GM12878 (cell line): Measurements from ENCODE around the gene NEK7. TPM values are rescaled to one million over a fixed set of nuclear protein-coding genes. Genes with fewer than 3 reads are reported as not detected.

Experiments used
- ATAC-seq: fragments of 200-7000 bp; cut with Tn5 transposase; 3 replicates; pipeline ENCODE4 v1.9.1; 2020; ENCODE audit warnings: mild to moderate bottlenecking, moderate library complexity
- BruUV-seq: library from RNA; stranded (reverse); fragments of 400-500 nt; replicated peaks from 2 replicates; lab custom pipeline; 2021; lab: Mats Ljungman, UMichigan
- CTCF ChIA-PET: fragments of 300-600 bp; sonication (Branson Sonifier 250); formaldehyde crosslinking; extraction: SDS; loops from one replicate; lab custom pipeline; 2021; ENCODE audit warnings: inconsistent platforms; lab: Yijun Ruan, JAX
- POLR2A ChIA-PET: fragments of 350-600 bp; formaldehyde crosslinking; extraction: SDS; loops from one replicate; lab custom pipeline; 2021; ENCODE audit warnings: inconsistent platforms; lab: Charles Lee
- RAD21 ChIA-PET: fragments of 300-600 bp; sonication (Branson Sonifier 250); formaldehyde crosslinking; loops from one replicate; lab custom pipeline; 2023; ENCODE audit warnings: antibody characterized with exemption; ENCODE audit not compliant: unreplicated experiment; lab: Charles Lee
- SMC1A ChIA-PET: fragments of 300-600 bp; sonication (Branson Sonifier 250); formaldehyde crosslinking; loops from one replicate; lab custom pipeline; 2023; ENCODE audit not compliant: unreplicated experiment, uncharacterized antibody; lab: Charles Lee
- DNase-seq: peaks from one replicate; pipeline ENCODE4 v3.0.0-alpha.2; 2011; ENCODE audit warnings: low read depth, low spot score
- FAIRE-seq: peaks from 3 replicates; lab custom pipeline; 2011; peaks lifted over from hg19 to GRCh38; lab: Jason Lieb, UNC
- H2AFZ ChIP-seq: 2 replicates; pipeline ENCODE4 v1.6.0; 2011; ENCODE audit warnings: low read depth, low read length, control low read depth; ENCODE audit not compliant: control insufficient read depth
- H3K27ac ChIP-seq: 2 replicates; pipeline ENCODE4 v1.5.1; 2011; ENCODE audit warnings: control low read depth; ENCODE audit not compliant: control insufficient read depth, insufficient read depth
- H3K27me3 ChIP-seq, 2 experiments: replicated peaks in 1 of 2; 2 replicates each; pipeline versions ENCODE4 v1.6.0 to v1.6.1; 2011; ENCODE audit warnings: low read length in 1 of 2; ENCODE audit not compliant: control insufficient read depth in 2 of 2, insufficient read depth in 2 of 2
- H3K36me3 ChIP-seq, 2 experiments: 2 replicates each; pipeline ENCODE4 v1.5.1; 2011; ENCODE audit warnings: low read length in 1 of 2; ENCODE audit not compliant: control insufficient read depth in 2 of 2, insufficient read depth in 2 of 2
- H3K4me1 ChIP-seq: 2 replicates; pipeline ENCODE4 v1.6.1; 2011; ENCODE audit warnings: mild to moderate bottlenecking, low read length, moderate library complexity, mixed read lengths; ENCODE audit not compliant: control insufficient read depth, insufficient read depth
- H3K4me2 ChIP-seq: 2 replicates; pipeline ENCODE4 v1.6.0; 2011; ENCODE audit warnings: control low read depth; ENCODE audit not compliant: control insufficient read depth, insufficient read depth
- H3K4me3 ChIP-seq: fragments of 200-600 bp; sonication (generic); 2 replicates; pipeline ENCODE4 v1.5.1; 2016
- H3K79me2 ChIP-seq: 2 replicates; pipeline ENCODE4 v1.6.0; 2011; ENCODE audit warnings: low read length; ENCODE audit not compliant: control insufficient read depth, insufficient read depth
- H3K9ac ChIP-seq: 2 replicates; pipeline ENCODE4 v1.8.0; 2011; ENCODE audit warnings: low read length, control low read depth, mixed read lengths; ENCODE audit not compliant: control insufficient read depth, insufficient read depth
- H3K9me3 ChIP-seq: replicated peaks from 3 replicates; pipeline ENCODE4 v1.5.1; 2011; ENCODE audit warnings: mild to moderate bottlenecking, low read length; ENCODE audit not compliant: control insufficient read depth, insufficient read depth
- H4K20me1 ChIP-seq: 2 replicates; pipeline ENCODE4 v1.6.0; 2011; ENCODE audit not compliant: control insufficient read depth, insufficient read depth
- EZH2 ChIP-seq: IDR thresholded peaks from 2 replicates; pipeline ENCODE4 v1.6.1; 2012; ENCODE audit warnings: low read depth, mild to moderate bottlenecking, control low read depth, inconsistent platforms, low read length, borderline replicate concordance; ENCODE audit not compliant: control insufficient read depth
- JUNB ChIP-seq: IDR thresholded peaks from 2 replicates; pipeline ENCODE4 v1.6.1; 2016; ENCODE audit warnings: antibody characterized with exemption, mild to moderate bottlenecking
- MTA2 ChIP-seq: fragments of 450-650 bp; IDR thresholded peaks from 2 replicates; pipeline ENCODE4 v1.6.1; 2016; ENCODE audit warnings: low read depth, mild to moderate bottlenecking, moderate library complexity
- RAD21 ChIP-seq: IDR thresholded peaks from 2 replicates; pipeline ENCODE4 v1.6.1; 2011; ENCODE audit warnings: mild to moderate bottlenecking, low read depth, low read length, moderate library complexity; ENCODE audit not compliant: insufficient read depth
- RAD51 ChIP-seq: fragments of 450-650 bp; IDR thresholded peaks from 2 replicates; pipeline ENCODE4 v1.6.1; 2016; ENCODE audit warnings: moderate library complexity, mild to moderate bottlenecking, inconsistent platforms
- RBBP5 ChIP-seq: fragments of 200-600 bp; sonication (generic); conservative IDR thresholded peaks from 2 replicates; pipeline ENCODE4 v1.6.1; 2016
- RELA ChIP-seq: fragments of 450-650 bp; IDR thresholded peaks from 2 replicates; pipeline ENCODE4 v1.8.0; 2014; ENCODE audit warnings: borderline replicate concordance; ENCODE audit not compliant: partially characterized antibody
- RUNX3 ChIP-seq: IDR thresholded peaks from 2 replicates; pipeline ENCODE4 v1.6.1; 2012; ENCODE audit warnings: low read length, inconsistent platforms
- ZNF24 ChIP-seq: fragments of 450-650 bp; IDR thresholded peaks from 2 replicates; pipeline ENCODE4 v1.6.1; 2017; ENCODE audit warnings: antibody characterized with exemption, mild to moderate bottlenecking
- ZZZ3 ChIP-seq: IDR thresholded peaks from 2 replicates; pipeline ENCODE4 v1.6.1; 2011; ENCODE audit warnings: low read depth; ENCODE audit not compliant: control insufficient read depth, insufficient read length
- WGBS: methylation state at CpG from one replicate; pipeline ENCODE4 v1.1.6; 2016; ENCODE audit warnings: low lambda C conversion rate; ENCODE audit not compliant: insufficient replicate concordance, insufficient coverage; ENCODE audit errors: missing lambda C conversion rate; 5-methylcytosine and 5-hydroxymethylcytosine counted together
- in situ Hi-C: fragments of 300-500 bp; cut with MboI; formaldehyde crosslinking; loops from 9 replicates; pipeline ENCODE4 v1.14.3; 2018; ENCODE audit warnings: mixed read lengths
- intact Hi-C: fragments of 100-400 bp; cut with micrococcal nuclease; formaldehyde crosslinking; loops from one replicate; pipeline ENCODE4 v1.14.2; 2022; ENCODE audit not compliant: unreplicated experiment
- polyA plus RNA-seq, 11 experiments: library from polyadenylated mRNA; depleted of rRNA in 4 of 11; unstranded in 6 of 11; stranded (reverse) in 5 of 11; fragments of >200 nt; fragmentation: Nextera tagmentation in 4 of 11; fragmentation: Illumina TruSeq in 1 of 11; extraction: Ambion mirVana in 4 of 11; extraction: Trizol in 1 of 11; gene quantifications; 1 replicate in 1 of 11; 2 replicates in 10 of 11; pipeline versions ENCODE4 v1.2.1 to v1.2.3, GENCODE V29; 2011 to 2016; ENCODE audit warnings: inconsistent platforms in 2 of 11, missing spikeins in 2 of 11, low read depth in 1 of 11
- total RNA-seq, 4 experiments: library from RNA; depleted of rRNA in 3 of 4; stranded (reverse); fragments of >200 nt in 3 of 4; fragmentation: Illumina TruSeq in 1 of 4; extraction: Trizol in 1 of 4; gene quantifications; 2 replicates each; pipeline versions ENCODE4 v1.2.1 to v1.2.3, GENCODE V29; 2013 to 2021
- TF ChIP-seq, protein P1 (sequence below): IDR thresholded peaks from 2 replicates; pipeline ENCODE4 v1.6.1; 2011; ENCODE audit warnings: low read depth, mild to moderate bottlenecking, low read length, moderate library complexity, borderline replicate concordance; ENCODE audit errors: extremely low read depth
- TF ChIP-seq, protein P2 (sequence below): fragments of 450-650 bp; IDR thresholded peaks from 2 replicates; pipeline ENCODE4 v1.6.1; 2017; ENCODE audit warnings: low read depth, mild to moderate bottlenecking, moderate library complexity
- TF ChIP-seq, protein P3 (sequence below): IDR thresholded peaks from 2 replicates; pipeline ENCODE4 v1.6.1; 2012; ENCODE audit warnings: low read depth, low read length, improper control_type of control experiment
- TF ChIP-seq, protein P4 (sequence below): fragments of 450-650 bp; formaldehyde crosslinking; IDR thresholded peaks from 2 replicates; pipeline ENCODE4 v1.4.0; 2022; ENCODE audit warnings: mild to moderate bottlenecking, moderate library complexity
- TF ChIP-seq, protein P5 (sequence below): fragments of 150-350 bp; IDR thresholded peaks from 2 replicates; pipeline ENCODE4 v1.6.1; 2016; ENCODE audit warnings: low read depth, low read length

Gene NEK7
- total and polyA plus RNA-seq, 10 of the 15 experiments (the other 5 are each of a cell fraction or from before 2014, with no cell fraction given), result 9.4 to 77.7 (median 24.0) TPM

DNA sequence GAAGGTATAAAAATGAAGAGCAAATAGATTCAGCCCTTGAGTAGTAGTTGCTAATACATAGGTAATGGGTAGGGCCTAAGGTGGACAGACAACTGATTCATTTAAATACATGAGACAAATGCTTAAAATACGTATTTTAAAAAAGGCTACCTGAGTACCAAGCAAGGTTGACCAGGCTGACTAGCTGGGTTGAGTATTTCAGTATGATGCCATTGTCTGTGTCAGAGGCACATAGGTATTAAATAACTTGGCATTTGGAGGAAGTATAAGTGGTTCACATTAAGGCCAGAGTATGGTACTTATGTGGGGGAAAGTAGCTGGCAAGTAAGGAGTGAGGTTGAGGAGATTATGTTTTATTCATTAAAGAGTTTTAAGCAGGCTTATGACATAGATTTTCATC, 19.4 kb downstream of the NEK7 start:
- Histone ChIP-seq H2AFZ (no peak overlapping the region), H4K20me1 (no peaks in the 10 kb centered on the region), H3K27me3 (no peaks in the 10 kb centered on the region), H3K79me2 (peaks cover 70% of the 10 kb centered on the region), H3K4me2 (peak overlapping the region; percentile 23; the same call in 1 of the 2 replicates), H3K9me3 (no peaks in the 10 kb centered on the region), H3K4me3 (no peak overlapping the region), H3K27ac (peak overlapping the region; percentile 45), H3K36me3 (no peaks in the 10 kb centered on the region), H3K9ac (no peak overlapping the region), H3K4me1 (peaks cover 26% of the 10 kb centered on the region)
- TF ChIP-seq JUNB (no peak), RUNX3 (no peak), RAD21 (no peak), MTA2 (no peak), RAD51 (no peak), RBBP5 (no peak), ZZZ3 (no peak), ZNF24 (no peak), RELA (no peak), EZH2 (no peak)
- TF ChIP-seq, protein P1, sequence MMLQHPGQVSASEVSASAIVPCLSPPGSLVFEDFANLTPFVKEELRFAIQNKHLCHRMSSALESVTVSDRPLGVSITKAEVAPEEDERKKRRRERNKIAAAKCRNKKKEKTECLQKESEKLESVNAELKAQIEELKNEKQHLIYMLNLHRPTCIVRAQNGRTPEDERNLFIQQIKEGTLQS, result no peak
- TF ChIP-seq, protein P2, sequence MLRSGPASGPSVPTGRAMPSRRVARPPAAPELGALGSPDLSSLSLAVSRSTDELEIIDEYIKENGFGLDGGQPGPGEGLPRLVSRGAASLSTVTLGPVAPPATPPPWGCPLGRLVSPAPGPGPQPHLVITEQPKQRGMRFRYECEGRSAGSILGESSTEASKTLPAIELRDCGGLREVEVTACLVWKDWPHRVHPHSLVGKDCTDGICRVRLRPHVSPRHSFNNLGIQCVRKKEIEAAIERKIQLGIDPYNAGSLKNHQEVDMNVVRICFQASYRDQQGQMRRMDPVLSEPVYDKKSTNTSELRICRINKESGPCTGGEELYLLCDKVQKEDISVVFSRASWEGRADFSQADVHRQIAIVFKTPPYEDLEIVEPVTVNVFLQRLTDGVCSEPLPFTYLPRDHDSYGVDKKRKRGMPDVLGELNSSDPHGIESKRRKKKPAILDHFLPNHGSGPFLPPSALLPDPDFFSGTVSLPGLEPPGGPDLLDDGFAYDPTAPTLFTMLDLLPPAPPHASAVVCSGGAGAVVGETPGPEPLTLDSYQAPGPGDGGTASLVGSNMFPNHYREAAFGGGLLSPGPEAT, result no peak
- TF ChIP-seq, protein P3, sequence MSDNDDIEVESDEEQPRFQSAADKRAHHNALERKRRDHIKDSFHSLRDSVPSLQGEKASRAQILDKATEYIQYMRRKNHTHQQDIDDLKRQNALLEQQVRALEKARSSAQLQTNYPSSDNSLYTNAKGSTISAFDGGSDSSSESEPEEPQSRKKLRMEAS, result no peak
- TF ChIP-seq, protein P4, sequence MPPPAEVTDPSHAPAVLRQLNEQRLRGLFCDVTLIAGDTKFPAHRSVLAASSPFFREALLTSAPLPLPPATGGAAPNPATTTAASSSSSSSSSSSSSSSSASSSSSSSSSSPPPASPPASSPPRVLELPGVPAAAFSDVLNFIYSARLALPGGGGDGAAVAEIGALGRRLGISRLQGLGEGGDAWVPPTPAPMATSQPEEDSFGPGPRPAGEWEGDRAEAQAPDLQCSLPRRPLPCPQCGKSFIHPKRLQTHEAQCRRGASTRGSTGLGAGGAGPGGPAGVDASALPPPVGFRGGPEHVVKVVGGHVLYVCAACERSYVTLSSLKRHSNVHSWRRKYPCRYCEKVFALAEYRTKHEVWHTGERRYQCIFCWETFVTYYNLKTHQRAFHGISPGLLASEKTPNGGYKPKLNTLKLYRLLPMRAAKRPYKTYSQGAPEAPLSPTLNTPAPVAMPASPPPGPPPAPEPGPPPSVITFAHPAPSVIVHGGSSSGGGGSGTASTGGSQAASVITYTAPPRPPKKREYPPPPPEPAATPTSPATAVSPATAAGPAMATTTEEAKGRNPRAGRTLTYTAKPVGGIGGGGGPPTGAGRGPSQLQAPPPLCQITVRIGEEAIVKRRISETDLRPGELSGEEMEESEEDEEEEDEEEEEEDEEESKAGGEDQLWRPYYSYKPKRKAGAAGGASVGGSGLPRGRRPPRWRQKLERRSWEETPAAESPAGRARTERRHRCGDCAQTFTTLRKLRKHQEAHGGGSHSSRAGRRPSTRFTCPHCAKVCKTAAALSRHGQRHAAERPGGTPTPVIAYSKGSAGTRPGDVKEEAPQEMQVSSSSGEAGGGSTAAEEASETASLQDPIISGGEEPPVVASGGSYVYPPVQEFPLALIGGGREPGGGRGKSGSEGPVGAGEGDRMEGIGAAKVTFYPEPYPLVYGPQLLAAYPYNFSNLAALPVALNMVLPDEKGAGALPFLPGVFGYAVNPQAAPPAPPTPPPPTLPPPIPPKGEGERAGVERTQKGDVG (CRISPR knock-in tag), result no peak
- TF ChIP-seq, protein P5, sequence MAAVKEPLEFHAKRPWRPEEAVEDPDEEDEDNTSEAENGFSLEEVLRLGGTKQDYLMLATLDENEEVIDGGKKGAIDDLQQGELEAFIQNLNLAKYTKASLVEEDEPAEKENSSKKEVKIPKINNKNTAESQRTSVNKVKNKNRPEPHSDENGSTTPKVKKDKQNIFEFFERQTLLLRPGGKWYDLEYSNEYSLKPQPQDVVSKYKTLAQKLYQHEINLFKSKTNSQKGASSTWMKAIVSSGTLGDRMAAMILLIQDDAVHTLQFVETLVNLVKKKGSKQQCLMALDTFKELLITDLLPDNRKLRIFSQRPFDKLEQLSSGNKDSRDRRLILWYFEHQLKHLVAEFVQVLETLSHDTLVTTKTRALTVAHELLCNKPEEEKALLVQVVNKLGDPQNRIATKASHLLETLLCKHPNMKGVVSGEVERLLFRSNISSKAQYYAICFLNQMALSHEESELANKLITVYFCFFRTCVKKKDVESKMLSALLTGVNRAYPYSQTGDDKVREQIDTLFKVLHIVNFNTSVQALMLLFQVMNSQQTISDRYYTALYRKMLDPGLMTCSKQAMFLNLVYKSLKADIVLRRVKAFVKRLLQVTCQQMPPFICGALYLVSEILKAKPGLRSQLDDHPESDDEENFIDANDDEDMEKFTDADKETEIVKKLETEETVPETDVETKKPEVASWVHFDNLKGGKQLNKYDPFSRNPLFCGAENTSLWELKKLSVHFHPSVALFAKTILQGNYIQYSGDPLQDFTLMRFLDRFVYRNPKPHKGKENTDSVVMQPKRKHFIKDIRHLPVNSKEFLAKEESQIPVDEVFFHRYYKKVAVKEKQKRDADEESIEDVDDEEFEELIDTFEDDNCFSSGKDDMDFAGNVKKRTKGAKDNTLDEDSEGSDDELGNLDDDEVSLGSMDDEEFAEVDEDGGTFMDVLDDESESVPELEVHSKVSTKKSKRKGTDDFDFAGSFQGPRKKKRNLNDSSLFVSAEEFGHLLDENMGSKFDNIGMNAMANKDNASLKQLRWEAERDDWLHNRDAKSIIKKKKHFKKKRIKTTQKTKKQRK, result no peak
- intact Hi-C loops (no loop called here), in situ Hi-C loops (no loop called here)
- no peak for FAIRE-seq
- ChIA-PET SMC1A (interaction anchor here (1.1 to 6.3 kb wide), 6 partner anchors 8 to 143 kb away, joined by 3 to 36 read pairs (median 5); no protein-coding TSS in a partner anchor), POLR2A (interaction anchor here (0.9 to 2.7 kb wide), 2 partner anchors 8 to 10 kb away, joined by 3 to 11 read pairs; no protein-coding TSS in a partner anchor), RAD21 (interaction anchor here (1.0 to 1.6 kb wide), 3 partner anchors 18 to 101 kb away, joined by 3 read pairs; no protein-coding TSS in a partner anchor), CTCF (interaction anchor here (1.2 to 3.0 kb wide), 2 partner anchors 11 to 18 kb away, joined by 3 to 9 read pairs; no protein-coding TSS in a partner anchor)
- DNase-seq, result no peak
- ATAC-seq, result peak; percentile 29
- no TSS peak for BruUV-seq
- WGBS, result 39% methylated on average over 1 of the region's 1 CpG
